Dermis blood vessel endothelial cell (primary cell): ENCODE measurements around the gene MKRN2. TPM values are rescaled to one million over a fixed set of nuclear protein-coding genes. Genes with fewer than 3 reads are reported as not detected.
A peak's percentile ranks its signal among the peaks of the same experiment; 100 is the strongest.
"Not testable (repeated sequence)": the region's sequence is repeated elsewhere in the genome, so short reads cannot be mapped to it uniquely, and the experiment has no call there.

Source experiments
- DNase-seq: peaks from one replicate; pipeline ENCODE4 v3.0.0; 2010
- total RNA-seq: library from RNA; depleted of rRNA; stranded (reverse); fragments of >200 nt; gene quantifications from 2 replicates; pipeline ENCODE4 v1.2.3, GENCODE V29; 2014

MKRN2 gene
- 40.5 and 43.4 TPM in 2 replicates for total RNA-seq

- peak; percentile 93 for DNase-seq
These were observed at the start of gene MKRN2 for GRCh38 chr3:12556690-12557472. TSS of gene MKRN2 (plus strand) at chr3:12557087. CDS start at chr3:12557151, 64 bp downstream.

DNA sequence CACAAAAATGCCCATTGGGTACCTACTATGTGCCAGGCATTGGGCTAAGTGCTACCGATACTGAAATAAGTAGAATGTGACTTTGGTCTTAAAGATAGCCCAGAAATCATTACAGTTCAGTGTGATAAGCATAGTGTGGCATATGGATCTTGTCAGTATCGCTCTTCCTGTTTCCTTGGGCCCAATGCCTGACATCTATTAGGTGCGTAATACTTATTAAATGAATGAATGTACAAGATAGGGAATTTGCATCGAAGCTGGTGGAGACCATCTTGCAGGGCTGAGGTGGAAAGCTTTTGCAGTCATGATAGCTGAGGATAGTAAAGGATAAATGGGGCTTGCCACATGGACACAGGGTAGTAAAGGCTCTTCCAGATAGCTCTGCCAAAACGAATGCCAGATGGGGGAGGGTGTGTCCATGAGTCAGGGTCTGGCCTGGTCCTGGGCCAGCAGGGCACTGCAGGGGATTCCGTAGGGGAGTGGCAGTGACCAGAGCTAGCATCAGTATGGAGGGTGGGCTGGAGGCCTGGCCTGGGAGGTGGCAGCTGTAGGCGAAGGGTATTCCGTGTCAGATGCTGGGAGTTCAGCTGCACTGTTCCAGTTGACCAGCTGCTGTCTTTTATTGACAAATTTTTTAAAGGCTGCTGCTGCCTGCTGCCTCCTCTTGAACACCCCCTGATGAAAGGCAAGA lies 49.2 kb upstream of the MKRN2 start:
- DNase-seq = peak; percentile 54

DNA sequence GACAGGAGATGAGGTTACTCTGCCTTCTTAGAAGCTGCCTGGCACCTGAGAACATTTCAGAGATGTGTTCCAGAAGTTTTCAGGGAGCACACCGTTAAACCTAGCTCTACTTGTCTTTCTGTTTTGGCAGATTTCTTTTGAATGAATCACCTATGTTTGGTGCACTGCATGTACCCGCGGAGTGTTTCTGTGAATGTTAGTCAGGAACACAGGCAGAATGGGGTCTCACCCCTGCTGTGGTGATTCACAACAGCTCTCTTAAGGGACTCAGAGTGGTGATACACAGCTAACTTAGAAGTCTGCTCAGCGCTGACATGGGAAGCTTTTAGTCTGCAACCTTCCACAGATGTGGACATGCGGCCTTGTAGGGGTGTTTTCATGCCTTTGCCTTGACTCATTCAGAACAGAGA lies 48.6 kb upstream of the MKRN2 start:
- DNase-seq = peak; percentile 83

DNA sequence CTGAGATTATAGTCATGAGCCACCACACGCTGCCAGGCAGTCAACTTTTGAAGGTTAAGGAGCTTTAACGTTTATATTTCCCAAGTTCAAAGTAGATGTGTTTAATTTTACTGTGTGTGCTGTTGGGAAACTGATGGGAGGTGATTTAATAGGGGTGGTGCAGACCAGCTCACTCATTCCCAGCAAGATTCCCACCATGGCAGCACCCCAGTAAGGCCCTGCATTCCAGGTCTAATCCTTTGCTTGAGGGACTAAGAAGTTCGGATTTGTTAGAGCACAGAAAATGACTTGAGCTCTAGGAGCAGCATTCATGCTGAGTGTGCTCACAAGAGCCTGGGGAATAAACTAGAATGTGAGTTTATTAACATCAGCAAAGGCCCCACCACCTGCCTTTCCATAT lies 47.4 kb upstream of the MKRN2 start:
- DNase-seq = no peak

- no peak for DNase-seq
These were observed 44.3 kb upstream of the MKRN2 start for GRCh38 chr3:12512534-12513118.

- DNase-seq = no peak
These were observed 43.0 kb upstream of the MKRN2 start for GRCh38 chr3:12513694-12514446.

DNA sequence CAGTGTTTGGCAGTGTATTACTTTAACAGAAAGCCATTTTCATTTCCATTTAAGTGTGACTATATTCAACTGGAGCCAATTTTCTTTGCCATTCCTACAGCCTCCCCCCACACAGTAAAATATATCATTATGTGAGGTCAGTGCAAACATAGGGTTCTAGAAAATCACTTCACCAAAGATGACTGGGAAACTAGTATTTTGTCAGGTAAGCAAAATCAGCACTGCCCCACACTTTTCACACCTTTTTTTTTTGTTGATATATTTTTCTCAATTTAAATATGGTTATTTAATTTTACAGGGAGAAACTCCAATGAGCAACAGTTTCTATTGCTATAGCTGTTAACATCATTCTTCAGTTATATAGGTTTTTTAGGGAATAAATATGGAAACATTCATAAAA lies 41.3 kb upstream of the MKRN2 start:
- no peak for DNase-seq

DNA sequence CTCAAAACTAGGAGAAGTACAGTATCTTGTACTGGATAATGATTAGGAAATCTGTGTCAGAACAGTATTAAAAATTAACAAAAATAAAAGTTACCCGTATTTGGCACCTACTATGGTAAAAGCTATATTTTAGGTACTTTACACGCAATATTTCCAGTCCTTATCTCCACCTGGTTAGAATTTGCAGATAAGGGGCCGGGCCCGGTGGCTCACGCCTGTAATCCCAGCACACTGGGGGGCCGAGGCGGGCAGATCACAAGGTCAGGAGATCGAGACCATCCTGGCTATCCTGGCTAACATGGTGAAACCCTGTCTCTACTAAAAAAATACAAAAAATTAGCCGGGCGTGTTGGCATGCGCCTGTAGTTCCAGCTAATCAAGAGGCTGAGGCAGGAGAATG lies 40.0 kb upstream of the MKRN2 start:
- DNase-seq = no peak

DNA sequence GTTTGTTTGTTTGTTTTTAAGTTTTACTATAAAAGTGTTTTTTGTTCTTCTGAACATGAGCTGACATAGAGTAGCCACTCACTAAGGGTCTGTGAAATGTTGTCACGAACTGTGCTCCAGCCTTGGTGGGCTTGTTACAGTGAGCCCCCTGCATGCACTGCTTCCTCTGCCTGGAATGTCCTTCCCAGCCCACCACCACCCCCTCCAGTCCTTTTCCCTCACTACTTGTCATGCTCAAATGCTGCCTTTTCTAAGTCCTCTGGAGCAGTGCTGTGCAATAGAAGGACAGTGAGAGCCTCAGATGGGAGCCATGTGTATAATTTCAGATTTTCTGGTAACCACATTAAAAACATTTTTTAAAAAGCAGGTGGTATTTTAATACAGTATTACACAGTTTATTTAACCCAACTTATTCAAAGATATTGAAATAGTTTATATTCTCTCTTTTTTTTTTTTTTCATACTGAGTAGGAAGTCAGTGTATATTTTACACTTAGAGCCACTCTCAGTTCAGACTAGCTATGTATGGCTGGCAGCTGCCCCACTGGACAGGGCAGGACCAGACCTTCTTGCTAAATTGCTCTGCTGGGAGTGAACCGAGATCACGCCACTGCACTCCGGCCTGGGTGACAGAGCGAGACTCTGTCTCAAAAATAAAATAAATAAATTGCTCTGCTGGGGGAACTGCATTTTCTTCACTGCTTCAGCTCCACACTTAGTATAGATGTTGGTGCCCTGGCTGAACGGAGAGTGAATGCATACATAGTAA lies 38.4 kb upstream of the MKRN2 start:
- DNase-seq = no peak

GRCh38 chr3:12521010-12521409 lies 35.9 kb upstream of the MKRN2 start:
- DNase-seq = no peak

DNA sequence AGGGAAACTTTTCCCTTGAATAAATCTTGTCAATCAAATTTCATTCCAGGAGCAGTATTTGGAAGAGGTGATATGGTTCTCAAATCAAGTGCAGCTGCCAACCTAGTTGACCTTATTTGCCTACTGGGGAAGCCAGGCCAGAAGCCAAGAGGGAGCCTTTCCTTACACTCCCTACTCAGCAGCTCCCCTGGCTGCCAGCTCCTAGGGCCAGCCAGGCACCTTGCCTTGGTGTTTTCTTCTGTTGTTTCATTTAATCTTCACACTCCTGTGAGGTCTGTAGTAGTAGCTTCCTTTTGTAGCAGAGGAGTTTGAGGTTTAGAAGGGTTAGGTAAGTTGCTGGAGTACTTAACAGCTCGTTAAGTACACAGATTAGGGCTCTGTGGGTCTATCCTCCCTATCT lies 34.2 kb upstream of the MKRN2 start:
- DNase-seq = no peak

GRCh38 chr3:12527757-12528143 lies 29.1 kb upstream of the MKRN2 start:
- DNase-seq = no peak

- no peak for DNase-seq
These were observed 24.7 kb upstream of the MKRN2 start for GRCh38 chr3:12532182-12532581.

- peak; percentile 24 for DNase-seq
These were observed 20.5 kb upstream of the MKRN2 start for GRCh38 chr3:12536423-12536822.

GRCh38 chr3:12541625-12542024 lies 15.3 kb upstream of the MKRN2 start:
- peak; percentile 25 for DNase-seq

DNA sequence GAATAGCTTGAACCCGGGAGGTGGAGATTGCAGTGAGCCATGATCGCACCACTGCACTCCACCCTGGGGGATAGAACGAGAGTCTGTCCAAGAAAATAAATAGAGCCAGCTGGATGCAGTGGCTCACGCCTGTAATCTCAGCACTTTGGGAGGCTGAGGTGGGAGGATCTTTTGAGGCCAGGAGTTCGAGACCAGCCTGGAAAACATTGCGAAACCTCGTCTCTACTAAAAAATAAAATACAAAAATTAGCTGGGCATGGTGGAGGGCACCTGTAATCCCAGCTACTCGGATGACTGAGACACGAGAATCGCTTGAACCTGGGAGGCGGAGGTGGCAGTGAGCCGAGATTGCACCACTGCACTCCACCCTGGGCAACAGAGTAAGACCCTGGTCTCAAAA lies 13.4 kb upstream of the MKRN2 start:
- DNase-seq = not testable (repeated sequence)

DNA sequence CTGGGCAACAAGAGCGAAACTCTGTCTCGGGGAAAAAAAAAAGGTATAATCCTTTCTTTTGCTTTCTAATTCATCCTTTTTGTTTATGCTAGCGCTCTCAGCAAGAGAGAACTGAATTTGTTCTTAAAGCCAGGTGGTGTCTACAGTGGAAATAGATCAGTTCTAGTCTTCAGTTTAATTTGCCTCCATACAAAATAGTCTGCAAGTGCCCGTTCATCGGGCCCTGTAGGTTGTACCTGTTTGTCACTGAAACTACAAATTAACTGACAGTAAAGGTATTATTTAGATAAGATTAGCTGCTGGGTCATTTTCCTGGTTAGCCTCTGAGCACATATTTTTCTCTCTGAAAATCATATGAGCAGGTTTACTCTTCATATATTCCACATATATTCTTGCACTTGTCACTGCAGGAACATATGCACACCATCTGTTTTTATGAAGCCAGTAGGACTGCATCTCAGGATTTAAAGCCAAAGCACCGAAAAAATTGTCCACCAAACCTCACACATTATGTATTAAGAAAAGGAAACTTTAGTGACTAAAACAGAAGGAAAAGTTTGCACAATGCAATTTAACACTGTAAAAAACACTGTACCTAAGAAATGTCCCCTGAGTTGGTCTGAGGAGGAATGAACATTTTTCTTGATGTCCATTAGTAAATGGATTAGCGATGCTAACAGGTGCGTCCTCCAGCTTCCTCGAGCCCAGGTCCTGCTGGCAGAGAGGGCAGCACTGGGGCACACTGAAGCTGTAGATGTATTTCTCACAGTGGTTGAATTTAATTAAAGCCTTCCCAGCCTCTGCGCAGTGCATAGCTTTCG lies 12.0 kb upstream of the MKRN2 start:
- DNase-seq = no peak

- DNase-seq = no peak
These were observed 11.5 kb upstream of the MKRN2 start, which contains the start of gene MKRN2OS for GRCh38 chr3:12545473-12545791. TSS of gene MKRN2OS (minus strand) at chr3:12545499. CDS start at chr3:12545464, 35 bp downstream.

- DNase-seq = no peak
These were observed 6.7 kb upstream of the MKRN2 start for GRCh38 chr3:12549971-12550760.

GRCh38 chr3:12553921-12554391 lies 2.9 kb upstream of the MKRN2 start:
- DNase-seq = peak; percentile 53
